Kidney (tissue), 14 donors: ENCODE results near the gene MTA3. TPM values are rescaled to one million over a fixed set of nuclear protein-coding genes. Genes with fewer than 3 reads are reported as not detected.

Experiments
- DNase-seq, 5 donors: peaks; one replicate each; pipeline ENCODE4 v3.0.0-alpha.2; 2013 to 2020
- FAIRE-seq: peaks from 2 replicates; lab custom pipeline; 2012; peaks lifted over from hg19 to GRCh38; lab: Jason Lieb, UNC
- H3K27ac ChIP-seq, 2 donors: one replicate each; pipeline ENCODE4 v1.7.0; 2013; ENCODE audit warnings: low read depth in 2 of 2, low read length in 2 of 2, inconsistent platforms in 1 of 2
- H3K27me3 ChIP-seq: one replicate; pipeline ENCODE4 v1.7.1; 2013; ENCODE audit warnings: low read length, inconsistent platforms; ENCODE audit not compliant: control insufficient read depth, insufficient read depth
- H3K36me3 ChIP-seq, 3 donors: one replicate each; pipeline versions ENCODE4 v1.7.0 to v1.7.1; 2013; ENCODE audit warnings: low read length in 3 of 3, control low read depth in 1 of 3, inconsistent platforms in 1 of 3; ENCODE audit not compliant: insufficient read depth in 3 of 3, control insufficient read depth in 2 of 3
- H3K4me1 ChIP-seq, 3 donors: one replicate each; pipeline versions ENCODE4 v1.7.0 to v1.7.1; 2013; ENCODE audit warnings: low read length in 3 of 3, inconsistent platforms in 1 of 3, low read depth in 1 of 3; ENCODE audit not compliant: control insufficient read depth in 2 of 3, insufficient read depth in 2 of 3
- H3K4me3 ChIP-seq, 3 donors: one replicate each; pipeline versions ENCODE4 v1.7.0 to v1.8.1; 2013; ENCODE audit warnings: low read length in 3 of 3, control low read depth in 1 of 3, inconsistent platforms in 1 of 3
- H3K9ac ChIP-seq, 3 donors: one replicate each; pipeline versions ENCODE4 v1.7.0 to v1.7.1; 2013; ENCODE audit warnings: low read length in 3 of 3, control low read depth in 1 of 3, inconsistent platforms in 1 of 3
- H3K9me3 ChIP-seq, 3 donors: one replicate each; pipeline versions ENCODE4 v1.7.0 to v1.7.1; 2013; ENCODE audit warnings: low read length in 3 of 3, control low read depth in 1 of 3, inconsistent platforms in 1 of 3; ENCODE audit not compliant: control insufficient read depth in 2 of 3, insufficient read depth in 1 of 3
- intact Hi-C: fragments of 100-400 bp; cut with DNase I; formaldehyde crosslinking; loops from one replicate; pipeline ENCODE4 v1.11.1; 2022
- polyA plus RNA-seq: library from polyadenylated mRNA; stranded (reverse); fragments of 350-450 nt; fragmentation: Illumina TruSeq; extraction: RNeasy Lipid Tissue Mini Kit (QIAGEN cat#74804); gene quantifications from one replicate; pipeline ENCODE4 v1.2.3, GENCODE V29; 2014; ENCODE audit warnings: low read depth, low replicate concordance; ENCODE audit not compliant: insufficient read depth
- total RNA-seq: library from RNA; stranded (reverse); fragmentation: NEBNext Ultra II Directional; extraction: Animal tissue kit (Norgen Biotek cat#: 25700); gene quantifications from one replicate; pipeline ENCODE4 v1.2.1, GENCODE V29; 2021
- TF ChIP-seq, protein P1 (sequence below): IDR thresholded peaks from 3 replicates; pipeline ENCODE4 v1.5.1; 2012; ENCODE audit warnings: mild to moderate bottlenecking, moderate library complexity, borderline replicate concordance; ENCODE audit not compliant: insufficient read depth; ENCODE audit errors: extremely low read depth
- donor health status: control.
- donor health status: control.
- donor health status: control.
- donor health status: control.
- donor health status: control.
- donor health status: DM: yes; HTN: yes; CAD: no.
- donor health status: Normal renal cell carcinoma (clear cell type).

The MTA3 gene
- total and polyA plus RNA-seq, 2 donors from 2014 or later, result 27.7 to 35.2 TPM

DNA sequence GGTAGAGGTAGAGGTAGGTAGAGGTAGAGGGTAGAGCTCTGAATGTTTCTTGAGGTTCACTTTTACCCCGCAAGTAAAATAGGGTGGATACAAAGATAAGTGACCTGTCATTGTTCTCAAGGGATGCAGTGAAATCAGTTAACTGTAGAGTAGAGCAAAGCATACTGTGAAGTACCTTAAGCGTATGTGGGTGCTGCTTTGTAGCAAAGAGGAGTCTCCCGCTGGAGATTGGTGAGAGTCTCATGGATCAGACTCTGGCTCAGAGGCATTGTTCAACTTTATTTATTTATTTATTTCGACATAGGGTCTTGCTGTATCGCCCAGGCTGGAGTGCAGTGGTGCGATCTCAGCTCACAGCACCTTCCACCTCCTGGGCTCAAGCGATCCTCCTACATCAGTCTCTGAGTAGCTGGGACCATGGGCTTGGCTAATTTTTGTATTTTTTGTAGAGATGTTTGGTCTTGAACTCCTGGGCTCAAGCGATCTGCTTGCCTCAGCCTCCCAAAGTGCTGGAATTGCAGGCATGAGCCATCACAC is 38.7 kb downstream of the MTA3 start:
- H3K27ac ChIP-seq, result no peak overlapping the region
- no peak for FAIRE-seq

DNA sequence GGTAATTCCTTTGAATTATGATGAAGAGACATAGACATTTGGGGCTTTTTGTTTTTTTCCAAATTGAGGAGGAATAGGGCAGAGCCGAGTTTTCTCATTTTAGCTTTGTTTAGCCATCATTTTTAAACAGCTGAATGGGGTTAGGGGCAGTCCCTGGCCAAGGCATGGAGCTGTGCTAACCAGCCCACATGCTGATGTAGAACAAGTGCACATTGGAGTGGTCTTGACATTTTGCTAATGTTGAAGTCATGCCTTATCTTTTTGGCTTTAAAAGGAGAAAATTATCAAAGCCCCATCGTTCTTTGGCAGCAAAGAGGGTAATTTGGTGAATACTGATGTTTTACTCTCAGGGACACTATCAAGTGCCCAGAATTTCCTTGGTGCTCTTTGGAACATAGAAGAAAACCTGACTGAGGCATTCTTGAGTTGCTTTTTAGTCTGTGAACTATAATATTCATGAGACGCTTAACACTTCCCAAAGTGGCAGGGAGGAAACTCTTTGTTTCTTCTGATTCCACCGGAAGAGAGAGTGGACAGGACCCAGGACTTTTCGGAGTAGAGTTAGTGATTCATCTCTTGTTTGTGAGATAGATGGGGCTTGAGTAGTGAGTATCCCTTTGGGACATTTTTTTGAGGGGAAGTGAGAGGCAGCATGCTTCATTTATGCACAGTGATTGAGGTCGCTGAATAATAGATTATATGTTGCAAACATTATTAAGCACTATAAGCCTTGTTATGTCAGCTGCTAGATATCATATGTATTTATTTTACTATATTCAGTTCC is 45.0 kb downstream of the MTA3 start:
- Histone ChIP-seq H3K9me3 (no peaks in the 10 kb centered on the region), H3K4me3 (no peak overlapping the region), H3K9ac (no peak overlapping the region), H3K27ac (no peak overlapping the region), H3K36me3 (peaks cover 2 to 15% (median 3%) of the 10 kb centered on the region in 3 donors), H3K27me3 (no peaks in the 10 kb centered on the region), H3K4me1 (no peaks in the 10 kb centered on the region)
- intact Hi-C loops, result no loop called here
- no peak for FAIRE-seq
- no peak for DNase-seq
- TF ChIP-seq, protein P1, sequence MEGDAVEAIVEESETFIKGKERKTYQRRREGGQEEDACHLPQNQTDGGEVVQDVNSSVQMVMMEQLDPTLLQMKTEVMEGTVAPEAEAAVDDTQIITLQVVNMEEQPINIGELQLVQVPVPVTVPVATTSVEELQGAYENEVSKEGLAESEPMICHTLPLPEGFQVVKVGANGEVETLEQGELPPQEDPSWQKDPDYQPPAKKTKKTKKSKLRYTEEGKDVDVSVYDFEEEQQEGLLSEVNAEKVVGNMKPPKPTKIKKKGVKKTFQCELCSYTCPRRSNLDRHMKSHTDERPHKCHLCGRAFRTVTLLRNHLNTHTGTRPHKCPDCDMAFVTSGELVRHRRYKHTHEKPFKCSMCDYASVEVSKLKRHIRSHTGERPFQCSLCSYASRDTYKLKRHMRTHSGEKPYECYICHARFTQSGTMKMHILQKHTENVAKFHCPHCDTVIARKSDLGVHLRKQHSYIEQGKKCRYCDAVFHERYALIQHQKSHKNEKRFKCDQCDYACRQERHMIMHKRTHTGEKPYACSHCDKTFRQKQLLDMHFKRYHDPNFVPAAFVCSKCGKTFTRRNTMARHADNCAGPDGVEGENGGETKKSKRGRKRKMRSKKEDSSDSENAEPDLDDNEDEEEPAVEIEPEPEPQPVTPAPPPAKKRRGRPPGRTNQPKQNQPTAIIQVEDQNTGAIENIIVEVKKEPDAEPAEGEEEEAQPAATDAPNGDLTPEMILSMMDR, result no peak

More for the DNA sequence above, 38.7 kb downstream of the MTA3 start:
- no peaks in the 10 kb centered on the region for H3K27me3 ChIP-seq
- DNase-seq, result no peak
- peaks cover 2 to 6% (median 3%) of the 10 kb centered on the region in 3 donors for H3K36me3 ChIP-seq
- no peak overlapping the region for H3K4me3 ChIP-seq
- no peak overlapping the region for H3K9ac ChIP-seq
- peaks cover 0 to 4% (median 0%) of the 10 kb centered on the region in 3 donors for H3K4me1 ChIP-seq
- no peaks in the 10 kb centered on the region for H3K9me3 ChIP-seq
- TF ChIP-seq, protein P1, result no peak
- intact Hi-C loops, result no loop called here

DNA sequence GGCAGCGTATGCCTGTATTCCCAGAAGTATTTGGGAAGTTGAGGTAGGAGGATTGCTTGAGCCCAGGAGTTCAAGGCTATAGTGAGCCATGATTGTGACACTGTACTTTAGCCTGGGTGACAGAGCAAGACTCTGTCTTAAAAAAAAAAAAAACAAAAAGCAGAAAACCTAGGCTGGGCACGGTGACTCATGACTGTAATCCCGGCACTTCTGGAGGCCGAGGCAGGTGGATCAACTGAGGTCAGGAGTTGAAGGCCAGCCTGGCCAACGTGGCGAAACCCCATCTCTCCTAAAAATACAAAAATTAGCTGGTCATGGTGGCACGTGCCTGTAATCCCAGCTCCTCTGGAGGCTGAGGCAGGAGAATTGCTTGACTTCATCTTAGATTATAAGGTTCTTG is 46.4 kb downstream of the MTA3 start:
- Histone ChIP-seq H3K36me3 (peaks cover 2 to 15% (median 3%) of the 10 kb centered on the region in 3 donors), H3K9me3 (no peaks in the 10 kb centered on the region), H3K4me1 (no peaks in the 10 kb centered on the region), H3K27ac (no peak overlapping the region), H3K27me3 (no peaks in the 10 kb centered on the region), H3K4me3 (no peak overlapping the region), H3K9ac (no peak overlapping the region)
- DNase-seq (no peak), FAIRE-seq (no peak)
- intact Hi-C loops, result no loop called here
- TF ChIP-seq, protein P1, result no peak
